HG03097 (cell line): Measurements from ENCODE around the gene CTXN3.
"Not testable (repeated sequence)": the region's sequence is repeated elsewhere in the genome, so short reads cannot be mapped to it uniquely, and the experiment has no call there.

Experiments used
- ATAC-seq: cut with Tn5 transposase; IDR thresholded peaks from one replicate; pipeline ENCODE4 v1.9.1; 2021; ENCODE audit not compliant: unreplicated experiment, low FRiP score

Gene CTXN3

DNA sequence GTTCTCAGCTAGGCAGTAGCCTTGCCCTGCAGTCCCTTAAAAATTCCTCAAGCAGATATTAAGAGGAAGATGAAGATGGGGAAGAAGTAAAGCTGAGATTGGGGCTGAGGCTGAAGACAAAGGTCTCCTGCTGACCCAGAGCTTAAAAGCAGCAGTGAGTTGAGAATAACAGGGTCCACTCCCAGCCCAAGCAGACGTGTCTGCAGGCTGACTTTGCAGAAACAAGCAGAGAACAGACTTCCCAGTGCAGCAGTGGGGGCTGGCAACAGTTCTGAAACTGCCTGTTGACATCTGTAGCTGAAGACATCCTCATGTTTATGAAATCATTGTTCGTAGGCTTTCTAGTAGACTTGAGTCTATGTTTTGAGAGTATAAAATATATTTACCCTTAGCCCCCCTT, 1.1 kb downstream of the CTXN3 start:
- no peak for ATAC-seq

DNA sequence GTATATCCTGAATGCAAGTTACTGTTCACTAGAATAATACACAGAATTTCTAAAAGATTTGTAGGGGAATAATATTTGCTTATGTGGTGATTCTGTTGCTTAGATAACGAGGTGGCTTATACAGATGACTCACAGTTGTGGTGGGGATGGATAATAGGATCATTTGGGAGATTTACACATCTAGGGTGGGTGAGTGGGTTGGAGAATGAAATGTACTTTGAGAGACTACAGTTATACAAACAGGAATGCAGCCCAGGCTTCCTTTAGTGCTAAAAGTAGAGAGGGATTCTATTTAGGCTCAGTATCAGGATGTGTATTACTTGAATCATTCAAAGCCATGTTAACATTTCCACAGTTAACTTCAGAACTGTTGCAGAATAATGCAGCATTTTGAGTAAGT, 1.8 kb downstream of the CTXN3 start:
- ATAC-seq, result no peak

DNA sequence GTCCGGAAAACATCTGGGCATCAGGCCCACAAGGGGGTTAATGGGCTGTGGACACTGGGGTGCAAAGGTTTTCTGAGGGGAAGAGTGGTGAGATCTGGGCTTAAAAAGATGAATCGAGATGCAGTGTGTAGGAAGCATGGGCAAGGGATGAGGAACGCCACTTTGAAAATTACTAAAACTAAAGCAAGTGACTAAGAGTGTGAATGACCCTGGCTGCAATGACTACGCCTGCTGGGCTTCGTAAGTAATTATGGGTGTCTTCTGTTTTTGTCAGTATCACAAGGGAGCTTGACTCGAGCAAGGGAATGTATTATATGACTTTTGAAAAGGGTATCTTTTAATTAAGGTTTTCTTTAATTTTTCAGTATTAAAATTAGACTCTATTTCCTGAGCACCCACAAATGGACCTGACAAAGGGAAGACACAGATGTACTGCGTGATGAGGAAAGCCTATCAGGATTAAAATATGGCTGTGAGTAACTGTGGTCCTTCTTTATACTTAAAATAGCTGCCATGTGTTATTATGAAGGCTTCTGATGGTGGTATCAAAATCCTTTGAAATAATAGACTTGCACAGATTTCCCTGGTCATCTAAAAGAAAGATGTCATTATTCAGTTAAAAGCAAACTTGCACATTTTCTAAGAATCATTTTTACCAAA, 4.2 kb downstream of the CTXN3 start:
- ATAC-seq, result no peak

DNA sequence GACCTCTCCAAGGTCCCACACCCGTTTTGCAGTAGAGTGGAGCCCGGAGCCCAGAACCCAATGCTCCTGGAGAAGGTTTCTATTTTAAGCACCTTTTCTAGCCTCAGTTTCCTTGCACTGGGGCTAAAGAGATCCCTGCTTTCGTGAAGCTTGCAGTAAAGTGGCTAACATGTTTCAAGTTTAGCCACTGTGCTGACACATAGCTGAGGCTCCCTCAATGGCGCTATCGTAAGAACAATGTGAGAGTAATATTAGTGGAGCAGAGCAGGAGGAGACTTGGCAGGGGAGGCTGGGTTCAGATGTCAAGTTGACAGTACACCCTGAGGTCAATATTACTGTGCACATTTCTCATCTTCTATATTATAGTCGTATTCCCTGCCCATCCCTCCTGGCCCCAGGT, 7.9 kb downstream of the CTXN3 start:
- no peak for ATAC-seq

- no peak for ATAC-seq
Observed at GRCh38 chr5:127660047-127660733, 11.3 kb downstream of the CTXN3 start.

DNA sequence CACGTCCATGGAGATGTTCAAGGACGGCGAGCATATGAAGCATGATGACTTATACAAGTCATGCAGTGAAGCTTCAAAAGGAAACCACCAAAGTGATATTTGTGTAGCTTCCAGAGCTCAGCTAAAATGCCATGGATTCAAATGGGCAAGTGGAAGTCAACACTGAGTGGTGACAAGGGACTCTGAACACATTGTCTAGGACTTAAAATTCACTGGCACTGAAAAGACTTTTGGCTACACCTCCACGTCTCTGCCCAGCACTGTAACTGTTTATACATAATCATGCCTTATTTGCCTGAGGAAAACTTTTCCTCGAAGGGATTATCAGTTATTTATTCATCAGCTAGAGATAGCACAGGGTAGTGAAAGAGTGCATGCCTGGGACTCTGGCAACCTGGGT, 15.2 kb downstream of the CTXN3 start:
- no peak for ATAC-seq

- no peak for ATAC-seq
Observed at GRCh38 chr5:127665641-127666040, 16.8 kb downstream of the CTXN3 start.

GRCh38 chr5:127666043-127666716, 17.3 kb downstream of the CTXN3 start:
- no peak for ATAC-seq

DNA sequence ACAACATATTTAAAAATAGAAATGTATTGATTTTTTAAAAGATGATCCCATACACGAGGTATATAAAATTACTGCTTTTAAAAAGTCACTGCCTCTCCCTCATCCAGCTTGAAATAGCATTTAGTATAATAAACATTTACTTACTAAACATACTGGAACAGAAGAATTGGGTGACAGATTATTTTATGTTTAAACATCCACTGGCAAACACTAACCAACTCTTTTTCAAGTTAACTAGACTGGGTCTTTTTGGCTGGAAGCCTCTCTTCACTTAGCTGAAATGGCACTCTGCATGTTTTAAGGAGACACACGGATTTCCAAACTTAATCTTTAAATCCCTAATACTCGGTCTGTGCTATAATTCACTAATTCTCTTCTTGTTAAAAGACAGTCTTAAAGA, 19.0 kb downstream of the CTXN3 start:
- no peak for ATAC-seq

- no peak for ATAC-seq
Observed at GRCh38 chr5:127671218-127671617, 22.3 kb downstream of the CTXN3 start.

DNA sequence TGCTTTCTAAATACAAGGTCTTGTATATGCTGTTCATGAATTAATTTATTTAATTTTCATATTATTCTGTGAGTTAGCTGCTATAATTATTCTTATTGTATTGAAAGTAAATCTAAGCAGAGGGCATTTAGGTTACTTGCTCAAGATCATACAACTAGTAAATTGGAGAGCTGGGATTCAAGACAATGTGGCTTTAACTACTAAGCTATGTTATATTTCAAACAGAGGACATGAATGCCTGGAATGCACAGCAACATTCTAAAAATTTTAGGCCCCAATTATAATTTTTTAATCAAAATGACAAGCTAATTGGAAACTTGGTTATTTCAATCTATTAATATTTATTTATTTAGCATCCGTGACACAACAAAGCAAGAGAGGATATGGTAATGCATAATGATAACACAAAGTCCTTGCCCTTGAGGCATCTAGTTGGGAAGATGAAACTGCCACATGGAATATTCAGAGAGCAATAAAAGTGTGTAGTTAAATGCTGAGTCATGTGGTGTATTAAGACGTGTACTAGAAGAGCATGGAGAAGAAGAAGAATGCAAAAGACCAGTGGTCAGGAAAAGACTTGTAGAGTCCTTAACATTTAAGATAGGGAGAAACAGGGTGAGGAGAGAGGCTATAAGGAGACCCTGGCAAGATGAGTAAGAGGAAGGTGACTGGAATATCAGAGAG, 24.4 kb downstream of the CTXN3 start:
- no peak for ATAC-seq

DNA sequence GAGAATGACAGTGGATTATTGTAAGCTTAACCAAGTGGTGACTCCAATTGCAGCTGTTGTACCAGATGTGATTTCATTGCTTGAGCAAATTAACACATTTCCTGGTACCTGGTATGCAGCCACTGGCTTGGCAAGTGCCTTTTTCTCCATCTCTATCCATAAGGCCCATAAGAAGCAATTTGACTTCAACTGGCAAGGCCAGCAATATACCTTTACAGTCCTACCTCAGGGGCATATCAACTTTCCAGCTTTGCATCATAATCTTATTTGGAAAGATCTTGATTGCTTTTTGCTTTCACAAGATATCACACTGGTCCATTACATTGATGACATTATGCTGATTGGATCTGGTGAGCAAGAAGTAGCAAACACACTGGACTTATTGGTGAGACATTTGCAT, 28.1 kb downstream of the CTXN3 start:
- not testable (repeated sequence) for ATAC-seq

- not testable (repeated sequence) for ATAC-seq
Observed at GRCh38 chr5:127679691-127680330, 30.9 kb downstream of the CTXN3 start.

DNA sequence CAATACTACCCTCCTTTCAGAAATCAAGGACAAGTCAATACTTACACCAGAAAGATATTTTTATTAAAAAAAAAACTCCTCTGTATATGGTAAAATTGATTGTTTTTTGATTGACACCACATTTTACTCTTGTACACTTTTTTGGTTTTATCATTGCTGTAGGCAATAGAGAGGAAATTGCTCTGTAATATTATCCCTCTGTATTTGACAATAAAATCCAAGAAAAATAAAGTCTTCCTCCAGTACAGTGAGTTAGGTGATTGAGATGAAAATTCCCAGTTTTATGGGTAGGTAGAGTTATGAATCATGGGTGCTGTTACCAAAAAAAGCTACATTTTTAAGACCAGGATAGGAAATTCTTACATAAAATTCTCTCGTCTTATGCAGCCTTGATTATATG, 31.7 kb downstream of the CTXN3 start:
- no peak for ATAC-seq

DNA sequence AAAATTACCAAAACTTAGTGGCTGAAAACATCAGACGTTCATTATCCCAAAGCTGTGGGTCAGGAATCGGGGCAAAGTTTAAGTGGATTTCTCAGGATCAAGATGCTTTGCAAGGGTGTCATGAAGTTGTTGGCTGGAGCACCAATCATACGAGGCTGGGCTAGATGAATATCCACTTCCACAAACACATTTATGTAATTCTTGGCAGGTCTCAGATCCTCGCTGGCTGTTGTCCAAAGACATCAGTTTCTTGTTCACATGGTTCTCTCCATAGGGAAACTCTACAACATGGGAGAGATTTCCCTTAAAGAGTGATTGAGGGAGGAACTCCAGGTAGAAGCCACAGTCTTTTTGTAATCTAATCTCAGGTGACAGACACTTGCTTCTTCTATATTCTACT, 34.1 kb downstream of the CTXN3 start:
- ATAC-seq, result no peak

DNA sequence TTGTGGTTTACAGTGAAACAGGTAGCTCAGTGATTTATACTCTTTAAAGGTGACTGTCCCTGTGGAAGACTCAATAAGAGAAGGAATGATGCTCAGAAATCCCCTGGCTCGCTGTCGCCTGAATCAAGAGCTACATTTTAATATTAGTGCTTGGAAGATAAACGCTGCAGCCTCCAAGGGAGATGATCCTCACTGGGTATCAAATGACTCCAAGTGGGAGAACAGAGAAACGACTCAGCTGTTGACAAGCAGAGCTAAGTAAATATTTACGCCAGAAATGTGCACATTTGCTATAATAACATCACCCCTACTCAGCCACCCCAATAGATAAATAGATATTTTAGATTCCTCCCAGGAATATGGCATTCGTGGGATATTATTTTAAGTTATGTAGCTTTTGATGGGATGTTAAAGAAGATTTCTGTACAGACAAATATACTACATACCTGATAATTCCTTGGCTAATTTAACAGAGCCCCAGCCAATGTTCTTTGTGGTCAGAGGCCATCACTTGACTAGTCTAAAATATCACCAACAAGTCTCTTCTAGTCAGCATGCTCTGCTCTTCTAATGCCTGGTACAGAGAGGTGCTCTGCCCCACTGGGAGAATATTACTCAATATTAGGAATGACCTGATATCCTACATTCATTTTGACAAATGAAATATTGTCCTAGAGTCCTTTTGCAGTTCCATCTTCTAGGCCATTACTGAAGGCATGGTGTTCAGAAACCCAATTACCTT, 36.0 kb downstream of the CTXN3 start:
- ATAC-seq, result no peak

GRCh38 chr5:127685662-127686061, 36.8 kb downstream of the CTXN3 start:
- no peak for ATAC-seq

DNA sequence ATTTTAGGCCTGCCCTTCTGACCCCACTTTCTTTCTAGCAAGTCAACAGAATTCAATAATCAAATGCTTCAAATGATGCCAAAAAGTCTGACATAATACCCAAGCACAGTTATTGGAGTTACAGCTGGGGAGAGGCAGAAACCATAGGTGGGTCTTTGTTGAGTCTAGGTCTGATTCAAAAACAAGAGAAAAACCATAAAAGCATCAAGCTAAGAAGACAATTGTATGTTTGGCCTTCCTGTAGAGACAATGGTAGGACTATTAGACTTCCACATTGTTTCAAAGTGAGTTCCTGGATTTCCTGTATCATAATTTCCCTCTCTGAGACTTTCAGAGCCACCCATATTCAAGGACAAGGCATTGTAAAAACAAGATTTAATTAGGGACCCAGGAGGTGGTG, 37.5 kb downstream of the CTXN3 start:
- ATAC-seq, result no peak

- no peak for ATAC-seq
Observed at GRCh38 chr5:127694518-127695171, 45.8 kb downstream of the CTXN3 start.

DNA sequence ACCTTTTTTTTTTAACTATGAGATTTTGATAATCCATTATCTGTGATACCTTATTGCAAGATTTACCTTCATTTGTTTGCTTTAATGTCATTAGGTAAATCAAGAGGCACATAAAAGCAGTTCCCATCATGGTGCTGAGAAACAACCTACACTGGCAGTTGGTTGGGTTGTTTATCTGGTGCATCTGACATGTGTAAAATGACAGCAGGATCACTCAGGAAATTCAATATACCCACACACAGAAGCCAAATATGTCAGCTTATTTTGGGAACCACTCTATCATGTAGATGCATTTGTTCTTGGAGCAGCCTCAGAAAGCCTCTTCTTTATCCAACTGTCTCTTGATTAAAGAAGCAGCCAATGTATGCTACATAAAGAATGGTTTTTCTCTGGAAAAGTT, 46.5 kb downstream of the CTXN3 start:
- no peak for ATAC-seq
